K562 (cell line): ENCODE measurements around the gene OLFML2B. TPM values are rescaled to one million over a fixed set of nuclear protein-coding genes. Genes with fewer than 3 reads are reported as not detected.

ENCODE experiments used
- ATAC-seq: fragments of 200-7000 bp; cut with Tn5 transposase; 3 replicates; pipeline ENCODE4 v1.9.1; 2020; ENCODE audit warnings: moderate library complexity
- BruUV-seq: library from RNA; stranded (reverse); fragments of 400-500 nt; replicated peaks from 2 replicates; lab custom pipeline; 2021; lab: Mats Ljungman, UMichigan
- CTCF ChIA-PET: fragments of 300-600 bp; formaldehyde crosslinking; extraction: SDS; loops from one replicate; lab custom pipeline; 2021; ENCODE audit warnings: low intra/inter-chr PET ratio; lab: Yijun Ruan, JAX
- POLR2A ChIA-PET: fragments of 300-600, 350-650 bp; sonication (Branson Sonifier 250); formaldehyde crosslinking; extraction: SDS; loops from one replicate; lab custom pipeline; 2021; ENCODE audit warnings: antibody characterized with exemption, inconsistent platforms; lab: Yijun Ruan, JAX
- DNase-seq, 4 experiments: peaks; one replicate each; pipeline versions ENCODE4 v3.0.0 to v3.0.0-alpha.2; 2011 to 2018; ENCODE audit warnings: low spot score in 3 of 4, mixed read lengths in 3 of 4; ENCODE audit errors: extremely low read depth in 1 of 4
- FAIRE-seq: peaks from 2 replicates; lab custom pipeline; 2011; peaks lifted over from hg19 to GRCh38; lab: Jason Lieb, UNC
- H2AFZ ChIP-seq: 2 replicates; pipeline ENCODE4 v1.6.0; 2011; ENCODE audit warnings: low read depth, low read length, control low read depth, inconsistent platforms
- H3K27ac ChIP-seq: fragments of 200-600 bp; 3 replicates; pipeline ENCODE4 v1.8.0; 2011; ENCODE audit warnings: low read depth, mild to moderate bottlenecking, control low read depth, inconsistent platforms, low read length, moderate library complexity, mixed read lengths; ENCODE audit errors: extremely low read depth
- H3K27me3 ChIP-seq, 2 experiments: fragments of 300-600 bp in 1 of 2; 2 replicates in 1 of 2; 3 replicates in 1 of 2; pipeline versions ENCODE4 v1.6.0 to v1.8.0; 2011; ENCODE audit warnings: inconsistent platforms in 2 of 2, low read length in 2 of 2, mild to moderate bottlenecking in 1 of 2, mixed read lengths in 1 of 2, moderate library complexity in 1 of 2; ENCODE audit not compliant: control insufficient read depth in 2 of 2, insufficient read depth in 2 of 2
- H3K36me3 ChIP-seq: fragments of 300-600 bp; 3 replicates; pipeline ENCODE4 v1.8.0; 2011; ENCODE audit warnings: mild to moderate bottlenecking, low read length, inconsistent platforms; ENCODE audit not compliant: control insufficient read depth, insufficient read depth
- H3K4me1 ChIP-seq, 2 experiments: fragments of 200-600 bp in 1 of 2; replicated peaks in 1 of 2; 2 replicates in 1 of 2; 3 replicates in 1 of 2; pipeline versions ENCODE4 v1.5.1 to v1.8.0; 2011; ENCODE audit warnings: inconsistent platforms in 2 of 2, low read length in 2 of 2, mild to moderate bottlenecking in 1 of 2, mixed read lengths in 1 of 2, moderate library complexity in 1 of 2; ENCODE audit not compliant: control insufficient read depth in 2 of 2, insufficient read depth in 2 of 2
- H3K4me2 ChIP-seq: 2 replicates; pipeline ENCODE4 v1.6.1; 2011; ENCODE audit warnings: low read length, control low read depth, inconsistent platforms, mixed read lengths; ENCODE audit not compliant: insufficient read depth
- H3K4me3 ChIP-seq: fragments of 200-600 bp; sonication (generic), shearing (Covaris generic); 2 replicates; pipeline ENCODE4 v1.5.1; 2016; ENCODE audit warnings: control low read depth, inconsistent platforms
- H3K79me2 ChIP-seq: fragments of 200-600 bp; 3 replicates; pipeline ENCODE4 v1.8.0; 2011; ENCODE audit warnings: low read length, inconsistent platforms; ENCODE audit not compliant: control insufficient read depth, insufficient read depth
- H3K9ac ChIP-seq, 2 experiments: 2 replicates each; pipeline versions ENCODE4 v1.6.0 to v1.6.1; 2011; ENCODE audit warnings: low read depth in 2 of 2, low read length in 2 of 2, control low read depth in 1 of 2, inconsistent platforms in 1 of 2, mild to moderate bottlenecking in 1 of 2, mixed read lengths in 1 of 2; ENCODE audit not compliant: insufficient read depth in 1 of 2
- H3K9me1 ChIP-seq: one replicate; pipeline ENCODE4 v1.6.0; 2011; ENCODE audit warnings: inconsistent platforms, mild to moderate bottlenecking, low read length, moderate library complexity; ENCODE audit not compliant: control insufficient read depth, insufficient read depth
- H3K9me3 ChIP-seq: replicated peaks from 2 replicates; pipeline ENCODE4 v1.5.1; 2011; ENCODE audit warnings: low read depth, low read length, inconsistent platforms; ENCODE audit not compliant: control insufficient read depth, insufficient read depth
- H4K20me1 ChIP-seq: replicated peaks from 2 replicates; pipeline ENCODE4 v1.6.1; 2011; ENCODE audit warnings: low read length, inconsistent platforms, mixed read lengths; ENCODE audit not compliant: control insufficient read depth, insufficient read depth
- MEIS2 ChIP-seq: fragments of 450-650 bp; IDR thresholded peaks from 2 replicates; pipeline ENCODE4 v1.6.1; 2014; ENCODE audit warnings: mild to moderate bottlenecking; ENCODE audit not compliant: partially characterized antibody
- SMARCA4 ChIP-seq: fragments of 450-650 bp; IDR thresholded peaks from 2 replicates; pipeline ENCODE4 v1.6.1; 2016
- XRCC4 ChIP-seq: IDR thresholded peaks from one replicate; pipeline ENCODE4 v1.6.1; 2011; ENCODE audit not compliant: insufficient read depth, insufficient read length; ENCODE audit errors: extremely low read depth
- WGBS: fragments of 100-300 bp; shearing (Covaris generic); methylation state at CpG from one replicate; pipeline ENCODE4 v1.1.6; 2016; ENCODE audit warnings: low coverage, mixed read lengths; ENCODE audit not compliant: insufficient coverage; ENCODE audit errors: missing lambda C conversion rate; 5-methylcytosine and 5-hydroxymethylcytosine counted together
- in situ Hi-C: fragments of 300-500 bp; cut with MboI; formaldehyde crosslinking; loops from 4 replicates; pipeline ENCODE4 v1.15.0; 2018; ENCODE audit warnings: inconsistent platforms, mixed read lengths
- intact Hi-C: fragments of 100-400 bp; cut with micrococcal nuclease; formaldehyde crosslinking; loops from 2 replicates; pipeline ENCODE4 v1.14.2; 2022
- polyA plus RNA-seq, 8 experiments: library from polyadenylated mRNA; depleted of rRNA in 4 of 8; stranded (reverse) in 5 of 8; unstranded in 3 of 8; fragments of >200 nt; fragmentation: Nextera tagmentation in 2 of 8; fragmentation: Illumina TruSeq in 1 of 8; extraction: Ambion mirVana in 2 of 8; extraction: Trizol in 1 of 8; gene quantifications; 2 replicates each; pipeline versions ENCODE4 v1.2.1 to v1.2.3, GENCODE V29; 2011 to 2014; ENCODE audit warnings: inconsistent platforms in 1 of 8, missing spikeins in 1 of 8
- total RNA-seq, 7 experiments: library from RNA; depleted of rRNA in 6 of 7; stranded (reverse); fragments of >200 nt in 6 of 7; fragmentation: Illumina TruSeq in 2 of 7; extraction: Trizol in 2 of 7; gene quantifications; 2 replicates each; pipeline versions ENCODE4 v1.2.1 to v1.2.3, GENCODE V29; 2011 to 2021; ENCODE audit warnings: low replicate concordance in 1 of 7
- TF ChIP-seq, protein P1 (sequence below): fragments of 250-450 bp; sonication (Bioruptor Pico); IDR thresholded peaks from 2 replicates; pipeline ENCODE4 v1.5.0; 2020; ENCODE audit warnings: mild to moderate bottlenecking, borderline replicate concordance

The OLFML2B gene
- total and polyA plus RNA-seq, 9 of the 15 experiments (the other 6 are each of a cell fraction or from before 2014, with no cell fraction given), result not detected

DNA sequence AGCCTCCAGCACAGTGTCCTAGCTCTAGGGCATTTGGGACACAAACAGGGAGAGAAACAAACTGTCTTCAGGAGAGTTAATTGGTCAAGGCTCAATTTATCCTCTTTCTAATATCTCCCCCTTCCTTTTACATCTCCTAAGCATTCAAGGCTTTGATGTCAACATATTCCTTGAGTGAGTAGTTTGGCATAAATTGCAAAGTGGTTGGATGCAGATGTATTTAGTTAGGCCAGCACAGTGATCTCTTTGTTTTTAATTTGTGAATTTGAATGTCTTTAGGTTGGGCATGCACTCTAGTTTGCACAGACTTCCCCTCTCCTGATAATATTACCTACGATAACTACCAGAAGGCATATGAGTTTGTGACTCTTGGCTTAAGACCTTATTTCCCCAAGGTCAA lies 12.5 kb upstream of the OLFML2B start:
- in situ Hi-C loops, result loop anchor here (10.0 kb wide), 1 partner anchor 241 kb away; no protein-coding TSS in a partner anchor
- no peak overlapping the region for H3K4me2 ChIP-seq
- H3K36me3 ChIP-seq, result no peaks in the 10 kb centered on the region
- 25% methylated on average over 1 of the region's 1 CpG for WGBS
- H3K9ac ChIP-seq, result no peak overlapping the region
- BruUV-seq, result no TSS peak
- no peak overlapping the region for H3K27ac ChIP-seq
- H3K27me3 ChIP-seq, result peaks cover 13 to 21% of the 10 kb centered on the region in 2 experiments
- H2AFZ ChIP-seq, result no peak overlapping the region
- H4K20me1 ChIP-seq, result no peaks in the 10 kb centered on the region
- no peaks in the 10 kb centered on the region for H3K4me1 ChIP-seq
- POLR2A ChIA-PET, result no interaction called here
- no peaks in the 10 kb centered on the region for H3K9me3 ChIP-seq
- DNase-seq (no peak), ATAC-seq (no peak), FAIRE-seq (no peak)
- no peaks in the 10 kb centered on the region for H3K9me1 ChIP-seq
- TF ChIP-seq, protein P1, sequence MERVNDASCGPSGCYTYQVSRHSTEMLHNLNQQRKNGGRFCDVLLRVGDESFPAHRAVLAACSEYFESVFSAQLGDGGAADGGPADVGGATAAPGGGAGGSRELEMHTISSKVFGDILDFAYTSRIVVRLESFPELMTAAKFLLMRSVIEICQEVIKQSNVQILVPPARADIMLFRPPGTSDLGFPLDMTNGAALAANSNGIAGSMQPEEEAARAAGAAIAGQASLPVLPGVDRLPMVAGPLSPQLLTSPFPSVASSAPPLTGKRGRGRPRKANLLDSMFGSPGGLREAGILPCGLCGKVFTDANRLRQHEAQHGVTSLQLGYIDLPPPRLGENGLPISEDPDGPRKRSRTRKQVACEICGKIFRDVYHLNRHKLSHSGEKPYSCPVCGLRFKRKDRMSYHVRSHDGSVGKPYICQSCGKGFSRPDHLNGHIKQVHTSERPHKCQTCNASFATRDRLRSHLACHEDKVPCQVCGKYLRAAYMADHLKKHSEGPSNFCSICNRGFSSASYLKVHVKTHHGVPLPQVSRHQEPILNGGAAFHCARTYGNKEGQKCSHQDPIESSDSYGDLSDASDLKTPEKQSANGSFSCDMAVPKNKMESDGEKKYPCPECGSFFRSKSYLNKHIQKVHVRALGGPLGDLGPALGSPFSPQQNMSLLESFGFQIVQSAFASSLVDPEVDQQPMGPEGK (CRISPR knock-in tag), result no peak
- TF ChIP-seq XRCC4, result no peak
- TF ChIP-seq MEIS2, result no peak
- no peak for TF ChIP-seq SMARCA4
- TF ChIP-seq, all 486 proteins: peak for 0
- H3K4me3 ChIP-seq, result no peak overlapping the region
- no peaks in the 10 kb centered on the region for H3K79me2 ChIP-seq
- intact Hi-C loops, result loop anchor here (5.0 to 10.0 kb wide), 3 partner anchors 271 to 551 kb away; partner anchors contain the start of gene ATF6
- CTCF ChIA-PET, result interaction anchor here (0.6 to 3.3 kb wide), 5 partner anchors 169 to 827 kb away, joined by 3 to 20 read pairs (median 6); no protein-coding TSS in a partner anchor
